IPS-18a (cell line): Measurements from ENCODE around the gene HOXC10.

Experiments
- H3K27ac ChIP-seq: one replicate; pipeline ENCODE4 v1.5.1; 2013; ENCODE audit warnings: low read length
- H3K27me3 ChIP-seq: one replicate; pipeline ENCODE4 v1.6.1; 2013; ENCODE audit warnings: mild to moderate bottlenecking, low read length; ENCODE audit not compliant: control insufficient read depth, insufficient read depth
- H3K36me3 ChIP-seq: one replicate; pipeline ENCODE4 v1.6.1; 2013; ENCODE audit warnings: low read depth, low read length; ENCODE audit not compliant: control insufficient read depth
- H3K4me1 ChIP-seq: one replicate; pipeline ENCODE4 v1.6.1; 2013; ENCODE audit warnings: low read depth, low read length; ENCODE audit not compliant: control insufficient read depth
- H3K4me3 ChIP-seq: one replicate; pipeline ENCODE4 v1.5.1; 2013; ENCODE audit warnings: low read length
- H3K9ac ChIP-seq: one replicate; pipeline ENCODE4 v1.6.1; 2013; ENCODE audit warnings: mild to moderate bottlenecking, low read length, moderate library complexity
- H3K9me3 ChIP-seq: one replicate; pipeline ENCODE4 v1.6.1; 2013; ENCODE audit warnings: low read depth, low read length; ENCODE audit not compliant: control insufficient read depth

HOXC10 gene

DNA sequence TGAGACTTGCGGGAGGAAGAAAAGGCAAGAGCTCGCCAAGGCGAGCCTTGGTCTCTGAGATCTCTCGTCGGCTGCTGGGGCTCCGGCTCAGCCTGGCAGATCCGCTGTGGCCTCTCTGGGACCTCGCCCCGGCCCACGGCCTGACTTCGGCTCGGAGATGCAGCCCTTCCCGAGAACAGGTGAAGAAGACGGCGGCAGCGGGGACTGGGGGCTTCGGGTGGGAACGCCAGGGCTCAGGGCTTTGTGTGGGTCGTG lies 9.0 kb downstream of the HOXC10 start:
- no peak overlapping the region for H3K9ac ChIP-seq
- H3K4me1 ChIP-seq: peaks cover 7% of the 10 kb centered on the region
- H3K4me3 ChIP-seq: no peak overlapping the region
- no peaks in the 10 kb centered on the region for H3K9me3 ChIP-seq
- no peaks in the 10 kb centered on the region for H3K36me3 ChIP-seq
- H3K27me3 ChIP-seq: peaks cover 100% of the 10 kb centered on the region
- H3K27ac ChIP-seq: no peak overlapping the region

DNA sequence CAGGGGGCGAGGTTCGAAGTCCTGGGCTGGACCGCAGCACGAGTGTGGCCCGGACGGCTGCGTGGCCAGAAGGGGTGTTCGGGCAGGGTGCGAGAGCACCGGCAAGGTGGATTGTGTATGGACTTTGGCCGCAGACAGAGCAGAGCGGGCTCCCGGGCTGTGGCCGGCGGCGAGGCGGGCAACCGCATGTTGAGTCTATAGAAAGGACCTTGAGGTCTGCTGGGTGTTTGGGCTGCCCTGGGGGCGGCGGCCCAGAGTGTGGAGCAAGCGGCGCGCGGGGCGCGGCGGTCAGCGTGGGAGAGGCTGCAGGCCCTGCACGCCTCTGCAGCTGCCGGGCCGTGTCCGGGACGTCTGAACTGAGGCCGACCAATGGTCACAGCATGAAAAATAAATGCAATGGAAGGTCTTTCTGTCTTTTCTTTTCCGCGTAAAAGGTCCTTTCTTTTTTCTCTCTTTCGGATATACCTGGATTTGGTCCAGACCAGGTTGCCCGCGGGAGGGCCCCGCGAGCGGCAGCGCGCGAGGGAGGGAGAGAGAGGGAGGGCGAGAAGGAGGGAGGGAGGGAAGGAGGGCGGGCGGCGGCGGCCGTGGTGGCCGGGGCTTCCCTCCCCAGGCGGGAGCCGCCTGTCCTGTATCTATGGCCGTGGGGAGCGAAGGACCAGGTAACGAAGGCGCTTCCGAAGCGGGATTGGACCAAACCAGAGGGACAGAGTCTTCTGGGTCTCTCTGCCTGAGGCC lies 9.5 kb downstream of the HOXC10 start:
- Histone ChIP-seq H3K27me3 (peaks cover 100% of the 10 kb centered on the region), H3K27ac (no peak overlapping the region)

DNA sequence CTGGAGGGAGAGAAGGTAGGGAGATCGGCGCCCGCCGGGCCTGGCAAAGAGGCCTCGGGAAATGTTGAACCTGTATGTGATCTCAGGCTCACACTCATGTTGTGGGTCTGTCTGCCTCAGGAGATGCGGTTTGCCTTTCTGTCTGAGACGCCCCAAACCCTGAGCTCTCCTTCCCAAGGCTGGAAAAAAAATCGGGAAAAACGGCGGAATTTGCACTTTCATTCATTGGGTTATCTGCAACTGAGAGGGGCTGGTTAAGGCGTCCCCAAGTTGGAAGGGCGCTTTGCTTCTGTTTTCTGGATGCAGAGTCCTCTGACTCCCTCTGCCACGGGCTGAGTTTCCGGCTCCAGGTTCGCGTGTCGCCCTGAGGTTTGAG lies 10.0 kb downstream of the HOXC10 start:
- Histone ChIP-seq H3K4me3 (peak overlapping the region; percentile 13), H3K4me1 (peaks cover 7% of the 10 kb centered on the region), H3K27me3 (peaks cover 100% of the 10 kb centered on the region), H3K36me3 (no peaks in the 10 kb centered on the region), H3K27ac (no peak overlapping the region), H3K9me3 (no peaks in the 10 kb centered on the region), H3K9ac (no peak overlapping the region)

More for the DNA sequence above, 9.5 kb downstream of the HOXC10 start:
- Histone ChIP-seq H3K9ac (no peak overlapping the region), H3K36me3 (no peaks in the 10 kb centered on the region), H3K4me3 (peak overlapping the region; percentile 13), H3K4me1 (peaks cover 7% of the 10 kb centered on the region), H3K9me3 (no peaks in the 10 kb centered on the region)

DNA sequence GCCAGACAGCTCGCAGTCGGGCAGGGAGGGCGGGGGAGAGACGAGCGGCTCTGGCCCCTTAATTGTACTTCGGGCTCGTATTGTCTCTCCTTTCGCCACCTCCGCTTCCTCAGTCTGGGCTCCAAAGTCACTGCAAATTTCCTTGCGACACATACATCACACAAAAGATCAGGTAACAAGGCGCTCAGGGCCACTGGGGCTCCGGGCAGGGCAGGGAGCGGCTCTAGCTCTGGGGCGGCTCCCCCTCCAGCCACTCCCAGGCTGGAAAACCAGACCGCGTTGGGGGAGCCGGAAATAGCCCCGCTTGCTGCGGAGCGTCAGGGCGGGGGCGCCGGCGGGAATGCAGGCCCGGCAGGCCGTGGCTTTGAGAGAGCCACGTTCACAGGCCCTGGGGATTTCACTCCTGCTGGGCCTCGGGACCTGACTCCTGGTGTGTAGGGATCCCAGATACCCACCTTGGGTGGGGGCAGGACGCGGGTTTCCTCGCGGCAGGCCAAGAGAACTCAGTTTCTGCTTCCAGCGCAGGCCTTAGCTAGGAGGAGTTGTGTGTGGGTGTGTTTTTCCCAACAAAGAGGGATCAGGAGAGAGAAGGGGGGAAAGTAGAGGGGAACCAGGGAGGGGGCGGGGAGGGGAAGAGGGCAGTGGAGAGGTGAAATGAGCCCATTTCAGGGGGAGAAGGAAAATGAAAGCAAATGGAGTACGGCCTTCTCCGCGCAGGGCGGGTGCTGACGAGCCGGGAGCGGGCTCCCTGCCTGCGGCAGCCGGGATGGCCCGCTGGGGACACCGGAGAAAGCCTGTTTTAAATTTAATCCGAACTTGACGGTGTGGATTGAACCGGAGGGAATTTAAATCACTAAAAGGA lies 10.7 kb downstream of the HOXC10 start:
- H3K9ac ChIP-seq: no peak overlapping the region
- peaks cover 7% of the 10 kb centered on the region for H3K4me1 ChIP-seq
- peaks cover 100% of the 10 kb centered on the region for H3K27me3 ChIP-seq
- H3K36me3 ChIP-seq: no peaks in the 10 kb centered on the region
- H3K27ac ChIP-seq: no peak overlapping the region
- H3K4me3 ChIP-seq: peak overlapping the region; percentile 27
- no peaks in the 10 kb centered on the region for H3K9me3 ChIP-seq

DNA sequence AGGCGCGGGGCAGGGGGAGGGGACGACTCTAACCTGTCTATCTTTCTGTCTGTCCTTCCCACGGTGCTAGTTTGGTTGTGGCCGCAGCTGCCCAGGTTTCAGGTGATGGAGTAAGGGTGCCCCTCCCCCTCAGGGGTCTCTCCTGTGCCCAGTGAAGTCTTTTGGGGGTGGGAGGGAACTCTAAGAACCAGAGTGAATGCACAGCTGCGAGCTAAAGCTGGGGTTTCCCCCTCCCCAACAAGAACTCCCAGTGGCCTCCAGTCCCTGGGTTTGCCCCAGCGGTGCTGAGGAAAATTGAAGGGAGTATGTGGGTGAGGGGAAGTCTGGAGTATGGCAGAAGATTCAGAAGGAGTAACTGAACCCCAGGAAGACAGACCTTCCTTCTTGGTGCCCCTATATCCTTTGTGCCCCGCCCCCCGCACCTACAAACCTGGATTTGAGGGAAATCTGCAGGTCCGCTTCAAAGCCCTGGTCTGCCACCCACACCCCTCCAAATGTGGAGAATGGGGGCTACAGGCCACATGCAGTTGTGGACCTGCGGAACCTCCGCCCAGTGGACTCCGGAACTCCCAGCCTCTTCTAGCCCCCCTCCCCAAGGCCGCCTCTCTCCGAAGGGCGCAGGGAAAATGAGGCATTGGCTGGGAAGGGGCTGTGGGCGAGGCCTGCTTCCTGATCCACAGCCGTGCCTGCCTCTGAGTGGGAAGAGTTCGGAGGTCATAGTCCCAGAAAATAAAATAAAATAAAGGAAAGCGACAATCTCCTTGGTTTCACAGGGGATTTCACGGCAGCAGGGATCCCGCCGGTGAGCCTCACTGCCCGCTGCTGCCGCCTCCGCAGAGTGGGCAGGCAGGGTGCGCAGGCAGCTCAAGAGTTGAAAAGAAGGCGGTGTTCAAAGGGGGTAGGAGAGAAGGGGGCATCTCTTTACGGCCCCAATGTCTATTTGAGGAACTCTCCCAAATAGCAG lies 11.6 kb downstream of the HOXC10 start:
- H3K27ac ChIP-seq: no peak overlapping the region
- peaks cover 7% of the 10 kb centered on the region for H3K4me1 ChIP-seq
- H3K36me3 ChIP-seq: no peaks in the 10 kb centered on the region
- H3K9ac ChIP-seq: no peak overlapping the region
- H3K4me3 ChIP-seq: peak overlapping the region; percentile 27
- H3K9me3 ChIP-seq: no peaks in the 10 kb centered on the region
- H3K27me3 ChIP-seq: peaks cover 100% of the 10 kb centered on the region

DNA sequence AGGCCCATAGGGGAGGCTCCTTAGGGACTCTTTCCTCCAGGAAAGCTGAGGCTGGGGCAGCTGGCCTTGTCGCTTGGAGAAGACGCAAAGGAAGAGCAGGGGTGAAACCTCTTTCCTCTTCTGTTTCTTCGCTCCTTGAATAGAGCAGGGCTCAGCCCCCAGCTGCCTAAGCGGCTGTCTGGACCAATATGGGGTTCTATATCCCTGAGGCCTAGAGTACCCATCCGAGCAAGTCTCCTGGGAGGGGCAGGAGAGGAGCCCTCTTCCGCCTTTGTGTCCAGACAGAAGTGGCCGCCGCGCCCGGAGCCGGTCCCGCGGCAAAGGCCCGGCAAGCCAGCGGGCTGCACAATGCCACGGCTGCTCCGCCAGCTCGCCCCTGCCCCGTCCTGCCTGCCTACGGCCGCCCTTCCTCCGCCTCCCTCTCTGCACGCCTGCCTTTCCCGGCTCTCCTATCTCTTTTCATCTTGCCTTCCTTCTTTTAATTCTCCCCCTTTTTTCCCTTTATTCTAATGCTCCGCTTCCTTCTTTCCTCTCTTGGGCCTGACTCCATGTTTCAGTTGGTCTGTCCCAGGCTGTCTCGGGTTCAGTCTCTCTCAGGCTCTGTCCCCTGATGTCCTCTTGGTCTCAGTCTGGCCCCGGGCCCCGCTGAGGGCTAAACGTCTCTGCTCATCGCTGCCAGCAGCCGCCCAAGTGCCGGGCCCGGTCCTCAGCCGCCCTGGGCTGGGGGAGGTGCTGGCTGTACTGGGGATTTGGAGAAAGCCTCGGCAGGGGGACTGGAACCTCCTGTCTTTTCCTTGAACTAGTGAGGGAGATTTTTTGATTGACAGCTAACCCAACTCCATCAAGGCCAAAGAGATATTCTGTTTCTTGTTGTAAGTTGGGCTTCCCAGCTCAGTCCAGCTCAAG lies 12.5 kb downstream of the HOXC10 start:
- Histone ChIP-seq H3K4me1 (peaks cover 7% of the 10 kb centered on the region), H3K9me3 (no peaks in the 10 kb centered on the region), H3K9ac (no peak overlapping the region), H3K27me3 (peaks cover 100% of the 10 kb centered on the region), H3K4me3 (no peak overlapping the region), H3K36me3 (no peaks in the 10 kb centered on the region), H3K27ac (no peak overlapping the region)

DNA sequence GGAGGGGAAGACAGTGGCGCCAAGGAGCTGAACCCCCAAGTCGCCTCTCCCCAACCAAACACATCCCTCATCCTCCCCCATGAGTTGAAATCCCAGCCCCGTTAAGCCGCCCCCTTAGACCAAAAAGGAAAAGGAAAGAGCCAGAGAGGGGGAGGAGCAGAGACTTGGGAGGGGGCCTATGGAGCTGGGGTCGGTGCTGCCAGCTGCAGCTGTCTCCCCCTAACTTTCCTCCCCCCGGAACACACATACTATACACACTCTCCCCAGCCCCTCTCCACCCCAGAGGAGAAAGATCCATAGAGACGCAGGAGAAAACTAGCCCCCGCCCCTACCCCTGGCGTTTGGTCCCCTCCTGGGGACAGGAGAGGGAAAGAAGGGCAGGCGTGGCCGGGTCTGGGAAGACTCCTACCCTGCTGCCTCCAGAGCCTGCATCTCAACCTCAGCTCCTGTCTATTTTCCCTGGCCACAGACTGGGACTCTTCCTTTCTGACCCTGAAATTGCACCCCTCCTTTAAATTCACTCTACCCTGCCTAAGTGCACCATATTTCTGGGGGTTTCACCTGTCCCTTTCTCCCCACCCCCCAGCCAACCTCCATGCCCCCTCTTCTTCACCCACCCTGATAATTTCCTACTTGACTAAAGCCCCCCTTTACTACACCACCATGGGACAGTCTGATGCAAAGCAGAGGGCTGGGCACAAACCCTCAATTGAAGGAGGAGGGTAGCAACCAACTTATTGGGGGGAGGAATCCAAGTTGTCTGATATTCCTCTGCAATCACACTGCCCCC lies 13.4 kb downstream of the HOXC10 start:
- Histone ChIP-seq H3K36me3 (no peaks in the 10 kb centered on the region), H3K9me3 (no peaks in the 10 kb centered on the region), H3K27me3 (peaks cover 100% of the 10 kb centered on the region), H3K27ac (no peak overlapping the region), H3K4me3 (no peak overlapping the region), H3K9ac (no peak overlapping the region), H3K4me1 (peaks cover 7% of the 10 kb centered on the region)

DNA sequence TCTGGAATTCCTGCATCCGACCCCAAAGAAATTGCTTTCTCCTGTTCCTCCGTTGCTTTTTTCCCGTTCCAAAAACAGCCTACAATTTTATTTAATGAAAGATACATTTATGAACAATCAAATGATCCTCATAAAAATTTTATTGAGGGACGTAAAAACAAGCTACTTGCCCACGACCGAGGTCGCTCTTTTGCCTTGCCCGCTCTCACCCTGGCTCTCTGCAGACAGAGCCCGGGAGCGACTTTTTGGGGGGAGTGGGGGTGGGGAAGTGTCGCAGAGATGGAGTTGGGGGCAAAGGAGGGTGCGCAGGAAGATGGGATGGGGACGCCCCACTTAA lies 13.9 kb downstream of the HOXC10 start:
- Histone ChIP-seq H3K27ac (no peak overlapping the region), H3K4me1 (peaks cover 7% of the 10 kb centered on the region)

DNA sequence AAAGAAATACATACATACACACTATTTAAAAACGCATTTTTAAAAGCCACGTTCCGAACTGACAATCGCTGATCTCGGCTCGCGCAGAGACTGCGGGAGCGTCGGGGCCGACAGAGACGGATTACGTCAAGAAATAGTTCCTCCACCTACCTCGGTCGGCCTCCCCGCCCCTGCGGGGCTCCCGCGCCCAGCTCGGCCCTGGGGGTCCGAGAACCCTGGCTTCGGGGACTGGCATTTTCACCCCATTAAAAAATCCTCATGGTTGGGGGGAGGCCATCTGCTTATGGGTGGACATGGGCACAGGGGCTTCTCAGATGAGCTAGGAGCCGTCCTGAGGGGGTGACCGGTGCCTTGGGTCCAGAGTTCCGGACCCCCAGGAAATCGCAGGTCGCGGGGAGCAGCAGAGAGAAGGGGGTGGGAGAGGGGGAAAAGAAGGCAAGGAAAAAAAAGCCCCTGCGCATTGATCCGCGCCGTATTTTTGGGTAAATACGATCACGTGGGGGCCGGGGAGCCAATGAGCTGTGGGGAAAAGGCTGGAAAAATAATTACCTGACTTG lies 14.7 kb downstream of the HOXC10 start:
- Histone ChIP-seq H3K27me3 (peaks cover 100% of the 10 kb centered on the region), H3K27ac (no peak overlapping the region), H3K4me1 (peaks cover 7% of the 10 kb centered on the region), H3K4me3 (peak overlapping the region; percentile 35), H3K9ac (no peak overlapping the region), H3K9me3 (no peaks in the 10 kb centered on the region), H3K36me3 (no peaks in the 10 kb centered on the region)

More for the DNA sequence above, 13.9 kb downstream of the HOXC10 start:
- no peak overlapping the region for H3K4me3 ChIP-seq
- H3K9me3 ChIP-seq: no peaks in the 10 kb centered on the region
- no peaks in the 10 kb centered on the region for H3K36me3 ChIP-seq
- no peak overlapping the region for H3K9ac ChIP-seq
- peaks cover 100% of the 10 kb centered on the region for H3K27me3 ChIP-seq
